B cell (primary cell): ENCODE results near the gene S100A12. TPM values are rescaled to one million over a fixed set of nuclear protein-coding genes. Genes with fewer than 3 reads are reported as not detected.

ENCODE experiments used
- ATAC-seq: fragments of 200-7000 bp; cut with Tn5 transposase; one replicate; pipeline ENCODE4 v1.10.0; 2021; ENCODE audit warnings: low read depth, mild to moderate bottlenecking, moderate number of reproducible peaks, moderate library complexity
- CTCF ChIA-PET: fragments of 350-600 bp; sonication (Branson Sonifier 250); formaldehyde crosslinking; loops from one replicate; lab custom pipeline; 2021; ENCODE audit warnings: antibody characterized with exemption, inconsistent platforms; lab: Charles Lee
- POLR2A ChIA-PET: fragments of 350-600 bp; sonication (Branson Sonifier 250); formaldehyde crosslinking; loops from one replicate; lab custom pipeline; 2021; ENCODE audit warnings: antibody characterized with exemption; lab: Charles Lee
- DNase-seq: peaks from one replicate; pipeline ENCODE4 v3.0.0; 2013
- H2AFZ ChIP-seq: 2 replicates; pipeline ENCODE4 v1.6.1; 2012; ENCODE audit warnings: mild to moderate bottlenecking, low read depth, low read length; ENCODE audit not compliant: insufficient read depth, poor library complexity, severe bottlenecking
- H3K27ac ChIP-seq, 2 donors: 1 replicate in 1 of 2; 2 replicates in 1 of 2; pipeline ENCODE4 v1.5.1; 2012 to 2013; ENCODE audit warnings: low read length in 2 of 2, mild to moderate bottlenecking in 2 of 2, moderate library complexity in 1 of 2
- H3K27me3 ChIP-seq, 4 experiments: fragments of 200-600 bp in 1 of 4; sonication (generic) in 1 of 4; replicated peaks in 1 of 4; 1 replicate in 2 of 4; 2 replicates in 2 of 4; pipeline versions ENCODE4 v1.6.1 to v1.7.0; 2013 to 2016; ENCODE audit warnings: low read length in 3 of 4, mild to moderate bottlenecking in 2 of 4, mixed read lengths in 1 of 4, moderate library complexity in 1 of 4; ENCODE audit not compliant: insufficient read depth in 4 of 4, control insufficient read depth in 3 of 4; ENCODE audit errors: control extremely low read depth in 1 of 4
- H3K36me3 ChIP-seq, 2 experiments: replicated peaks in 1 of 2; 1 replicate in 1 of 2; 2 replicates in 1 of 2; pipeline versions ENCODE4 v1.6.1 to v1.7.1; 2013; ENCODE audit warnings: low read length in 1 of 2; ENCODE audit not compliant: insufficient read depth in 2 of 2, control insufficient read depth in 1 of 2; ENCODE audit errors: control extremely low read depth in 1 of 2, extremely low read depth in 1 of 2
- H3K4me1 ChIP-seq, 2 donors: fragments of 200-600 bp in 1 of 2; sonication (generic) in 1 of 2; 1 replicate in 1 of 2; 2 replicates in 1 of 2; pipeline versions ENCODE4 v1.5.1 to v1.6.1; 2013 to 2017; ENCODE audit warnings: low read length in 2 of 2; ENCODE audit not compliant: control insufficient read depth in 2 of 2, insufficient read depth in 2 of 2
- H3K4me2 ChIP-seq: replicated peaks from 2 replicates; pipeline ENCODE3; 2012; ENCODE audit warnings: mild to moderate bottlenecking, low read depth, low read length; ENCODE audit not compliant: poor library complexity, severe bottlenecking
- H3K4me3 ChIP-seq, 5 experiments: fragments of 200-600 bp in 1 of 5; sonication (generic) in 1 of 5; 1 replicate in 3 of 5; 2 replicates in 2 of 5; pipeline versions ENCODE4 v1.5.1 to v1.7.0; 2011 to 2016; ENCODE audit warnings: low read length in 4 of 5, mild to moderate bottlenecking in 4 of 5, low read depth in 2 of 5, control low read depth in 1 of 5, moderate library complexity in 1 of 5; ENCODE audit not compliant: insufficient read depth in 1 of 5; ENCODE audit errors: control extremely low read depth in 1 of 5, extremely low read depth in 1 of 5
- H3K79me2 ChIP-seq: fragments of 200-600 bp; sonication (generic); one replicate; pipeline ENCODE4 v1.6.0; 2016; ENCODE audit warnings: low read length; ENCODE audit not compliant: control insufficient read depth, insufficient read depth
- H3K9ac ChIP-seq: fragments of 200-600 bp; sonication (generic); 2 replicates; pipeline ENCODE4 v1.6.1; 2017; ENCODE audit warnings: mild to moderate bottlenecking, low read length, moderate library complexity
- H3K9me3 ChIP-seq, 3 donors: one replicate each; pipeline versions ENCODE4 v1.6.1 to v1.7.1; 2013; ENCODE audit warnings: low read length in 2 of 3; ENCODE audit not compliant: control insufficient read depth in 2 of 3, insufficient read depth in 1 of 3; ENCODE audit errors: control extremely low read depth in 1 of 3
- H4K20me1 ChIP-seq: 2 replicates; pipeline ENCODE4 v1.6.0; 2012; ENCODE audit warnings: mild to moderate bottlenecking, low read length; ENCODE audit not compliant: insufficient read depth, control insufficient read depth, poor library complexity, severe bottlenecking
- H3K27ac Mint-ChIP-seq: one replicate; pipeline ENCODE4 v1.8.0; 2021; ENCODE audit warnings: mixed read lengths
- H3K27me3 Mint-ChIP-seq: one replicate; pipeline ENCODE4 v1.8.0; 2021; ENCODE audit warnings: mixed read lengths
- H3K4me1 Mint-ChIP-seq: one replicate; pipeline ENCODE4 v1.8.0; 2021; ENCODE audit warnings: mixed read lengths
- H3K4me3 Mint-ChIP-seq: one replicate; pipeline ENCODE4 v1.8.0; 2021; ENCODE audit warnings: mixed read lengths
- H3K9me3 Mint-ChIP-seq: one replicate; pipeline ENCODE4 v1.8.0; 2022; ENCODE audit warnings: mixed read lengths; ENCODE audit not compliant: insufficient read depth
- CTCF ChIP-seq: fragments of 200-600 bp; IDR thresholded peaks from one replicate; pipeline ENCODE4 v1.8.0; 2022; ENCODE audit warnings: antibody characterized with exemption, mild to moderate bottlenecking
- EZH2 ChIP-seq: IDR thresholded peaks from 2 replicates; pipeline ENCODE4 v1.6.1; 2012; ENCODE audit warnings: borderline replicate concordance, low read depth, mild to moderate bottlenecking, moderate library complexity, low read length; ENCODE audit not compliant: insufficient read depth, poor library complexity, severe bottlenecking
- WGBS: methylation state at CpG from one replicate; pipeline ENCODE4 v1.1.5; 2013; ENCODE audit warnings: missing lambda C conversion rate; ENCODE audit not compliant: insufficient coverage; 5-methylcytosine and 5-hydroxymethylcytosine counted together
- intact Hi-C: fragments of 100-400 bp; cut with micrococcal nuclease; formaldehyde crosslinking; loops from one replicate; pipeline ENCODE4 v1.10.0; 2022
- polyA plus RNA-seq: library from polyadenylated mRNA; depleted of rRNA; stranded (reverse); fragments of >200 nt; gene quantifications from 2 replicates; pipeline ENCODE4 v1.2.3, GENCODE V29; 2012
- total RNA-seq, 2 donors: library from RNA; stranded (reverse); fragments of 120-200 nt in 1 of 2; gene quantifications; 1 replicate in 1 of 2; 2 replicates in 1 of 2; pipeline versions ENCODE4 v1.2.3 to v1.2.4, GENCODE V29; 2013 to 2022

Gene S100A12
- total and polyA plus RNA-seq, 2 donors (not counting 1 experiment from before 2014, with no cell fraction given): 3.4 TPM; not detected in 1

GRCh38 chr1:153346077-153346723 lies 29.2 kb downstream of the S100A12 start:
- Histone ChIP-seq H3K4me2 (peak overlapping the region; percentile 23), H3K79me2 (no peaks in the 10 kb centered on the region), H3K9me3 (no peaks in the 10 kb centered on the region), H3K9ac (no peak overlapping the region), H3K36me3 (no peaks in the 10 kb centered on the region), H3K4me1 (peaks cover 14 to 17% of the 10 kb centered on the region in 2 donors), H3K27me3 (peaks cover 0 to 55% (median 23%) of the 10 kb centered on the region in 4 experiments), H3K27ac (no peak overlapping the region), H2AFZ (no peak overlapping the region), H3K4me3 (no peak overlapping the region), H4K20me1 (no peaks in the 10 kb centered on the region)
- DNase-seq: no peak
- WGBS: no CpG with 5 or more reads among the region's 6 CpGs
- Mint-ChIP-seq H3K27me3 (peaks cover 70% of the 10 kb centered on the region), H3K27ac (no peak overlapping the region), H3K4me1 (peaks cover 23% of the 10 kb centered on the region), H3K9me3 (no peaks in the 10 kb centered on the region), H3K4me3 (no peak overlapping the region)
- ChIA-PET CTCF (interaction anchor here (1.3 kb wide), 1 partner anchor 149 kb away, joined by 3 read pairs; no protein-coding TSS in a partner anchor), POLR2A (no interaction called here)
- TF ChIP-seq EZH2 (no peak), CTCF (no peak)
- no peak for ATAC-seq
- intact Hi-C loops: no loop called here
